Measurements from ENCODE around the gene ZNF501.

- TF ChIP-seq, protein P1, sequence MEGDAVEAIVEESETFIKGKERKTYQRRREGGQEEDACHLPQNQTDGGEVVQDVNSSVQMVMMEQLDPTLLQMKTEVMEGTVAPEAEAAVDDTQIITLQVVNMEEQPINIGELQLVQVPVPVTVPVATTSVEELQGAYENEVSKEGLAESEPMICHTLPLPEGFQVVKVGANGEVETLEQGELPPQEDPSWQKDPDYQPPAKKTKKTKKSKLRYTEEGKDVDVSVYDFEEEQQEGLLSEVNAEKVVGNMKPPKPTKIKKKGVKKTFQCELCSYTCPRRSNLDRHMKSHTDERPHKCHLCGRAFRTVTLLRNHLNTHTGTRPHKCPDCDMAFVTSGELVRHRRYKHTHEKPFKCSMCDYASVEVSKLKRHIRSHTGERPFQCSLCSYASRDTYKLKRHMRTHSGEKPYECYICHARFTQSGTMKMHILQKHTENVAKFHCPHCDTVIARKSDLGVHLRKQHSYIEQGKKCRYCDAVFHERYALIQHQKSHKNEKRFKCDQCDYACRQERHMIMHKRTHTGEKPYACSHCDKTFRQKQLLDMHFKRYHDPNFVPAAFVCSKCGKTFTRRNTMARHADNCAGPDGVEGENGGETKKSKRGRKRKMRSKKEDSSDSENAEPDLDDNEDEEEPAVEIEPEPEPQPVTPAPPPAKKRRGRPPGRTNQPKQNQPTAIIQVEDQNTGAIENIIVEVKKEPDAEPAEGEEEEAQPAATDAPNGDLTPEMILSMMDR (IDR thresholded peaks at IDR 0.05), result no peak
- TF ChIP-seq POLR2A (IDR thresholded peaks at IDR 0.05; ENCODE audit: low read depth) (no peak), POLR2AphosphoS5 (IDR thresholded peaks at IDR 0.05) (no peak)
Observed at GRCh38 chr3:44782891-44783290, 53.5 kb downstream of the ZNF501 start.

Data from esophagus muscularis mucosa (tissue), 3 donors.